ENCODE data around the gene VAPA.
"Not testable (repeated sequence)": the region's sequence is repeated elsewhere in the genome, so short reads cannot be mapped to it uniquely, and the experiment has no call there.

GRCh38 chr18:9897787-9898291 lies 16.0 kb upstream of the VAPA start:
- not testable (repeated sequence) for TF ChIP-seq EZH2 (IDR thresholded peaks at IDR 0.05; ENCODE audit: borderline replicate concordance, insufficient read depth, low read depth, low read length, poor library complexity, severe bottlenecking); CTCF (IDR thresholded peaks at IDR 0.05)

All from B cell (primary cell).